A673 (cell line): ENCODE measurements around the gene RNF215.

Experiments
- CTCF ChIP-seq: fragments of 300-800, 200-600 bp; sonication (generic); conservative IDR thresholded peaks from 2 replicates; pipeline ENCODE4 v1.5.1; 2017; ENCODE audit warnings: low read depth, mild to moderate bottlenecking, antibody characterized with exemption, low read length, moderate library complexity, mixed read lengths
- EZH2 ChIP-seq: fragments of 200-600 bp; sonication (generic); IDR thresholded peaks from 2 replicates; pipeline ENCODE4 v1.6.1; 2017; ENCODE audit warnings: borderline replicate concordance, low read depth, mild to moderate bottlenecking, mixed read lengths, antibody characterized with exemption, low read length; ENCODE audit not compliant: poor library complexity, severe bottlenecking

- TF ChIP-seq EZH2: no peak
- TF ChIP-seq CTCF: no peak
Measured at GRCh38 chr22:30381264-30381663, 5.9 kb downstream of the RNF215 start.
